Measurements from ENCODE around the gene EBF3. TPM values are rescaled to one million over a fixed set of nuclear protein-coding genes. Genes with fewer than 3 reads are reported as not detected.

The EBF3 gene
- total and polyA plus RNA-seq, 2 experiments from 2014 or later, result 0.27 to 0.49 TPM

GRCh38 chr10:129914960-129915359 is 49.1 kb downstream of the EBF3 start:
- Histone ChIP-seq H3K27me3 (ENCODE audit: insufficient read depth) (no peaks in the 10 kb centered on the region), H3K4me1 (ENCODE audit: insufficient read depth) (peaks cover 5% of the 10 kb centered on the region; the same call in 1 of the 2 replicates), H3K79me2 (replicated peaks; ENCODE audit: insufficient read depth) (no peaks in the 10 kb centered on the region), H3K4me3 (no peak overlapping the region), H3K36me3 (ENCODE audit: insufficient read depth) (no peaks in the 10 kb centered on the region), H3K9me2 (ENCODE audit: insufficient read depth) (no peaks in the 10 kb centered on the region), H2AFZ (no peak overlapping the region), H4K20me1 (replicated peaks; ENCODE audit: insufficient read depth) (no peaks in the 10 kb centered on the region), H3F3A (replicated peaks; ENCODE audit: low read depth) (no peaks in the 10 kb centered on the region), H3K27ac (ENCODE audit: low read depth) (no peak overlapping the region), H3K4me2 (no peak overlapping the region)
- no peaks in the 10 kb centered on the region; the same call in 2 of the 3 replicates for H3K9me3 Mint-ChIP-seq
- peaks cover 12% of the 10 kb centered on the region for H3K27me3 Mint-ChIP-seq (ENCODE audit: insufficient read depth, low read depth, poor library complexity)
- no peaks in the 10 kb centered on the region for H3K36me3 Mint-ChIP-seq (ENCODE audit: low read depth)
- DNase-seq (ENCODE audit: low spot score), result no peak
- H3K27ac Mint-ChIP-seq, result peak overlapping the region; percentile 43; the same call in 1 of the 2 replicates
- H3K4me1 Mint-ChIP-seq, result peaks cover 15% of the 10 kb centered on the region; the same call in 2 of the 3 replicates
- H3K4me3 Mint-ChIP-seq, result no peak overlapping the region
- TF ChIP-seq NANOG (IDR thresholded peaks at IDR 0.05; ENCODE audit: borderline replicate concordance) (no peak), CREB1 (CRISPR knock-in tag; IDR thresholded peaks at IDR 0.05; ENCODE audit: low read depth) (no peak)
- TF ChIP-seq, protein P1, sequence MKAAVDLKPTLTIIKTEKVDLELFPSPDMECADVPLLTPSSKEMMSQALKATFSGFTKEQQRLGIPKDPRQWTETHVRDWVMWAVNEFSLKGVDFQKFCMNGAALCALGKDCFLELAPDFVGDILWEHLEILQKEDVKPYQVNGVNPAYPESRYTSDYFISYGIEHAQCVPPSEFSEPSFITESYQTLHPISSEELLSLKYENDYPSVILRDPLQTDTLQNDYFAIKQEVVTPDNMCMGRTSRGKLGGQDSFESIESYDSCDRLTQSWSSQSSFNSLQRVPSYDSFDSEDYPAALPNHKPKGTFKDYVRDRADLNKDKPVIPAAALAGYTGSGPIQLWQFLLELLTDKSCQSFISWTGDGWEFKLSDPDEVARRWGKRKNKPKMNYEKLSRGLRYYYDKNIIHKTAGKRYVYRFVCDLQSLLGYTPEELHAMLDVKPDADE (IDR thresholded peaks at IDR 0.05), result no peak
- TF ChIP-seq, protein P2, sequence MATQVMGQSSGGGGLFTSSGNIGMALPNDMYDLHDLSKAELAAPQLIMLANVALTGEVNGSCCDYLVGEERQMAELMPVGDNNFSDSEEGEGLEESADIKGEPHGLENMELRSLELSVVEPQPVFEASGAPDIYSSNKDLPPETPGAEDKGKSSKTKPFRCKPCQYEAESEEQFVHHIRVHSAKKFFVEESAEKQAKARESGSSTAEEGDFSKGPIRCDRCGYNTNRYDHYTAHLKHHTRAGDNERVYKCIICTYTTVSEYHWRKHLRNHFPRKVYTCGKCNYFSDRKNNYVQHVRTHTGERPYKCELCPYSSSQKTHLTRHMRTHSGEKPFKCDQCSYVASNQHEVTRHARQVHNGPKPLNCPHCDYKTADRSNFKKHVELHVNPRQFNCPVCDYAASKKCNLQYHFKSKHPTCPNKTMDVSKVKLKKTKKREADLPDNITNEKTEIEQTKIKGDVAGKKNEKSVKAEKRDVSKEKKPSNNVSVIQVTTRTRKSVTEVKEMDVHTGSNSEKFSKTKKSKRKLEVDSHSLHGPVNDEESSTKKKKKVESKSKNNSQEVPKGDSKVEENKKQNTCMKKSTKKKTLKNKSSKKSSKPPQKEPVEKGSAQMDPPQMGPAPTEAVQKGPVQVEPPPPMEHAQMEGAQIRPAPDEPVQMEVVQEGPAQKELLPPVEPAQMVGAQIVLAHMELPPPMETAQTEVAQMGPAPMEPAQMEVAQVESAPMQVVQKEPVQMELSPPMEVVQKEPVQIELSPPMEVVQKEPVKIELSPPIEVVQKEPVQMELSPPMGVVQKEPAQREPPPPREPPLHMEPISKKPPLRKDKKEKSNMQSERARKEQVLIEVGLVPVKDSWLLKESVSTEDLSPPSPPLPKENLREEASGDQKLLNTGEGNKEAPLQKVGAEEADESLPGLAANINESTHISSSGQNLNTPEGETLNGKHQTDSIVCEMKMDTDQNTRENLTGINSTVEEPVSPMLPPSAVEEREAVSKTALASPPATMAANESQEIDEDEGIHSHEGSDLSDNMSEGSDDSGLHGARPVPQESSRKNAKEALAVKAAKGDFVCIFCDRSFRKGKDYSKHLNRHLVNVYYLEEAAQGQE (IDR thresholded peaks at IDR 0.05; ENCODE audit: unreplicated experiment), result no peak
- no peak for ATAC-seq

- H3K27me3 ChIP-seq (ENCODE audit: insufficient read depth), result no peaks in the 10 kb centered on the region
- no peak overlapping the region for H3K27ac Mint-ChIP-seq
- DNase-seq (ENCODE audit: low spot score) (no peak), ATAC-seq (no peak)
- H2AFZ ChIP-seq, result no peak overlapping the region
- no peaks in the 10 kb centered on the region for H3K36me3 ChIP-seq (ENCODE audit: insufficient read depth)
- no peaks in the 10 kb centered on the region; the same call in 2 of the 3 replicates for H3K9me3 Mint-ChIP-seq
- H3F3A ChIP-seq (replicated peaks; ENCODE audit: low read depth), result no peaks in the 10 kb centered on the region
- H3K4me2 ChIP-seq, result no peak overlapping the region
- H3K27me3 Mint-ChIP-seq (ENCODE audit: insufficient read depth, low read depth, poor library complexity), result peaks cover 12% of the 10 kb centered on the region
- no peak overlapping the region for H3K4me3 Mint-ChIP-seq
- H3K4me3 ChIP-seq, result no peak overlapping the region
- no peak overlapping the region for H3K27ac ChIP-seq (ENCODE audit: low read depth)
- no peaks in the 10 kb centered on the region for H3K9me2 ChIP-seq (ENCODE audit: insufficient read depth)
- no peaks in the 10 kb centered on the region for H3K79me2 ChIP-seq (replicated peaks; ENCODE audit: insufficient read depth)
- H3K4me1 ChIP-seq (ENCODE audit: insufficient read depth), result peaks cover 5% of the 10 kb centered on the region; the same call in 1 of the 2 replicates
- H3K36me3 Mint-ChIP-seq (ENCODE audit: low read depth), result no peaks in the 10 kb centered on the region
- no peaks in the 10 kb centered on the region for H4K20me1 ChIP-seq (replicated peaks; ENCODE audit: insufficient read depth)
- TF ChIP-seq STAT1 (IDR thresholded peaks at IDR 0.05; ENCODE audit: unreplicated experiment), result no peak
- no peak for TF ChIP-seq ZNF114 (CRISPR knock-in tag; IDR thresholded peaks at IDR 0.05)
- TF ChIP-seq POLR2AphosphoS5 (IDR thresholded peaks at IDR 0.05; ENCODE audit: low read depth), result no peak
- no peak for TF ChIP-seq EZH2 (IDR thresholded peaks at IDR 0.05; ENCODE audit: low read depth, unreplicated experiment)
- TF ChIP-seq JUNB (IDR thresholded peaks at IDR 0.05; ENCODE audit: unreplicated experiment), result no peak
- no peak for TF ChIP-seq EZH2phosphoT487 (IDR thresholded peaks at IDR 0.05; ENCODE audit: unreplicated experiment)
- TF ChIP-seq CREB1 (CRISPR knock-in tag; IDR thresholded peaks at IDR 0.05; ENCODE audit: low read depth), result no peak
- TF ChIP-seq, protein P1 (IDR thresholded peaks at IDR 0.05), result no peak
- no peak for TF ChIP-seq NANOG (IDR thresholded peaks at IDR 0.05; ENCODE audit: borderline replicate concordance)
- TF ChIP-seq, protein P2 (IDR thresholded peaks at IDR 0.05; ENCODE audit: unreplicated experiment), result no peak
- TF ChIP-seq, protein P3, sequence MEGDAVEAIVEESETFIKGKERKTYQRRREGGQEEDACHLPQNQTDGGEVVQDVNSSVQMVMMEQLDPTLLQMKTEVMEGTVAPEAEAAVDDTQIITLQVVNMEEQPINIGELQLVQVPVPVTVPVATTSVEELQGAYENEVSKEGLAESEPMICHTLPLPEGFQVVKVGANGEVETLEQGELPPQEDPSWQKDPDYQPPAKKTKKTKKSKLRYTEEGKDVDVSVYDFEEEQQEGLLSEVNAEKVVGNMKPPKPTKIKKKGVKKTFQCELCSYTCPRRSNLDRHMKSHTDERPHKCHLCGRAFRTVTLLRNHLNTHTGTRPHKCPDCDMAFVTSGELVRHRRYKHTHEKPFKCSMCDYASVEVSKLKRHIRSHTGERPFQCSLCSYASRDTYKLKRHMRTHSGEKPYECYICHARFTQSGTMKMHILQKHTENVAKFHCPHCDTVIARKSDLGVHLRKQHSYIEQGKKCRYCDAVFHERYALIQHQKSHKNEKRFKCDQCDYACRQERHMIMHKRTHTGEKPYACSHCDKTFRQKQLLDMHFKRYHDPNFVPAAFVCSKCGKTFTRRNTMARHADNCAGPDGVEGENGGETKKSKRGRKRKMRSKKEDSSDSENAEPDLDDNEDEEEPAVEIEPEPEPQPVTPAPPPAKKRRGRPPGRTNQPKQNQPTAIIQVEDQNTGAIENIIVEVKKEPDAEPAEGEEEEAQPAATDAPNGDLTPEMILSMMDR (conservative IDR thresholded peaks at IDR 0.05; ENCODE audit: low read depth in 2 of 2), result no peak
- H3K4me1 Mint-ChIP-seq, result peaks cover 15% of the 10 kb centered on the region; the same call in 2 of the 3 replicates
Measured at GRCh38 chr10:129914153-129914855, 49.8 kb downstream of the EBF3 start.
